H1 (cell line): ENCODE data around the gene NR5A1. TPM values are rescaled to one million over a fixed set of nuclear protein-coding genes. Genes with fewer than 3 reads are reported as not detected.

ENCODE experiments used
- CTCF ChIA-PET: fragments of 300-600 bp; sonication (Branson Sonifier 250); formaldehyde crosslinking; loops from one replicate; lab custom pipeline; 2021; ENCODE audit not compliant: partially characterized antibody; lab: Charles Lee
- POLR2A ChIA-PET: fragments of 300-600 bp; sonication (Branson Sonifier 250); formaldehyde crosslinking; loops from one replicate; lab custom pipeline; 2021; ENCODE audit warnings: inconsistent platforms; ENCODE audit not compliant: partially characterized antibody; lab: Charles Lee
- DNase-seq, 2 experiments: peaks; one replicate each; pipeline versions ENCODE4 v3.0.0 to v3.0.0-alpha.2; 2010 to 2022; ENCODE audit warnings: low spot score in 2 of 2, low read depth in 1 of 2, mixed read lengths in 1 of 2
- FAIRE-seq: peaks from 2 replicates; lab custom pipeline; 2011; peaks lifted over from hg19 to GRCh38; lab: Jason Lieb, UNC
- H2AFZ ChIP-seq: 2 replicates; pipeline ENCODE4 v1.8.1; 2012; ENCODE audit warnings: low read length, inconsistent platforms
- H2AK5ac ChIP-seq: 2 replicates; pipeline ENCODE4 v1.6.1; 2013; ENCODE audit warnings: low read depth, low read length
- H2BK120ac ChIP-seq: replicated peaks from 2 replicates; pipeline ENCODE3; 2013; ENCODE audit warnings: low read depth, low read length, inconsistent platforms
- H2BK12ac ChIP-seq: 2 replicates; pipeline ENCODE4 v1.6.1; 2013; ENCODE audit warnings: low read depth, low read length
- H2BK15ac ChIP-seq: 2 replicates; pipeline ENCODE4 v1.6.1; 2013; ENCODE audit warnings: low read length
- H2BK20ac ChIP-seq: 2 replicates; pipeline ENCODE4 v1.6.1; 2013; ENCODE audit warnings: low read length
- H2BK5ac ChIP-seq: 2 replicates; pipeline ENCODE4 v1.6.1; 2013; ENCODE audit warnings: low read depth, low read length
- H3K14ac ChIP-seq: 2 replicates; pipeline ENCODE4 v1.6.1; 2013; ENCODE audit warnings: inconsistent platforms; ENCODE audit not compliant: insufficient read length
- H3K18ac ChIP-seq: 2 replicates; pipeline ENCODE4 v1.6.1; 2013; ENCODE audit warnings: low read length; ENCODE audit errors: extremely low read depth
- H3K23ac ChIP-seq: 2 replicates; pipeline ENCODE4 v1.6.1; 2013; ENCODE audit warnings: inconsistent platforms; ENCODE audit not compliant: insufficient read length
- H3K23me2 ChIP-seq: 2 replicates; pipeline ENCODE4 v1.6.1; 2013; ENCODE audit warnings: low read depth, low read length
- H3K27ac ChIP-seq: 2 replicates; pipeline ENCODE4 v1.6.1; 2011; ENCODE audit warnings: low read depth, low read length, inconsistent platforms
- H3K27me3 ChIP-seq, 4 experiments: replicated peaks in 1 of 4; 1 replicate in 1 of 4; 2 replicates in 3 of 4; pipeline versions ENCODE4 v1.6.1 to v1.8.1; 2011 to 2013; ENCODE audit warnings: low read length in 3 of 4, mild to moderate bottlenecking in 3 of 4, inconsistent platforms in 2 of 4, mixed read lengths in 2 of 4, moderate library complexity in 1 of 4; ENCODE audit not compliant: control insufficient read depth in 3 of 4, insufficient read depth in 3 of 4; ENCODE audit errors: extremely low read depth in 1 of 4
- H3K36me3 ChIP-seq, 4 experiments: 2 replicates each; pipeline versions ENCODE4 v1.6.1 to v1.8.1; 2011 to 2013; ENCODE audit warnings: mild to moderate bottlenecking in 4 of 4, low read length in 3 of 4, moderate library complexity in 2 of 4, control low read depth in 1 of 4, inconsistent platforms in 1 of 4; ENCODE audit not compliant: insufficient read depth in 4 of 4, control insufficient read depth in 2 of 4
- H3K4ac ChIP-seq: replicated peaks from 2 replicates; pipeline ENCODE3; 2013; ENCODE audit warnings: low read length, low read depth, mixed read lengths, inconsistent platforms; ENCODE audit not compliant: insufficient read length
- H3K4me1 ChIP-seq, 4 experiments: replicated peaks in 1 of 4; 1 replicate in 1 of 4; 2 replicates in 3 of 4; pipeline versions ENCODE4 v1.6.1 to v1.8.1; 2011 to 2013; ENCODE audit warnings: low read length in 3 of 4, inconsistent platforms in 2 of 4, mixed read lengths in 1 of 4; ENCODE audit not compliant: insufficient read depth in 4 of 4, control insufficient read depth in 3 of 4
- H3K4me2 ChIP-seq, 2 experiments: 2 replicates each; pipeline versions ENCODE4 v1.6.1 to v1.8.1; 2011 to 2013; ENCODE audit warnings: low read depth in 2 of 2, low read length in 2 of 2, control low read depth in 1 of 2, inconsistent platforms in 1 of 2, mild to moderate bottlenecking in 1 of 2; ENCODE audit not compliant: insufficient read depth in 1 of 2
- H3K4me3 ChIP-seq, 4 experiments: fragments of 200-600, 300-600 bp in 1 of 4; sonication (generic), shearing (Covaris generic), sonication (Bioruptor Twin) in 1 of 4; 2 replicates each; pipeline versions ENCODE4 v1.5.1 to v1.8.1; 2011 to 2016; ENCODE audit warnings: low read length in 4 of 4, low read depth in 3 of 4, control low read depth in 2 of 4, inconsistent platforms in 2 of 4, mild to moderate bottlenecking in 2 of 4, mixed read lengths in 1 of 4, moderate library complexity in 1 of 4; ENCODE audit not compliant: insufficient read depth in 2 of 4; ENCODE audit errors: extremely low read depth in 1 of 4
- H3K56ac ChIP-seq: replicated peaks from 2 replicates; pipeline ENCODE3; 2013; ENCODE audit warnings: low read depth, mild to moderate bottlenecking, mixed read lengths, low read length, inconsistent platforms; ENCODE audit not compliant: insufficient read length
- H3K79me1 ChIP-seq: 2 replicates; pipeline ENCODE4 v1.6.1; 2013; ENCODE audit warnings: low read depth, low read length, control low read depth
- H3K79me2 ChIP-seq, 2 experiments: 2 replicates each; pipeline versions ENCODE4 v1.6.1 to v1.8.1; 2012 to 2013; ENCODE audit warnings: low read length in 2 of 2, mild to moderate bottlenecking in 2 of 2, inconsistent platforms in 1 of 2; ENCODE audit not compliant: insufficient read depth in 2 of 2, control insufficient read depth in 1 of 2
- H3K9ac ChIP-seq, 4 experiments: replicated peaks in 1 of 4; 1 replicate in 1 of 4; 2 replicates in 3 of 4; pipeline versions ENCODE4 v1.6.1 to v1.8.1; 2011 to 2013; ENCODE audit warnings: low read depth in 3 of 4, low read length in 3 of 4, control low read depth in 2 of 4, mild to moderate bottlenecking in 2 of 4, moderate library complexity in 2 of 4, inconsistent platforms in 1 of 4; ENCODE audit errors: extremely low read depth in 1 of 4
- H3K9me3 ChIP-seq, 2 experiments: 2 replicates each; pipeline versions ENCODE4 v1.6.1 to v1.8.1; 2012 to 2013; ENCODE audit warnings: mild to moderate bottlenecking in 2 of 2, moderate library complexity in 2 of 2, control low read depth in 1 of 2, inconsistent platforms in 1 of 2, low read depth in 1 of 2, low read length in 1 of 2, mixed read lengths in 1 of 2; ENCODE audit not compliant: insufficient read depth in 2 of 2
- H4K20me1 ChIP-seq, 2 experiments: replicated peaks in 1 of 2; 2 replicates each; pipeline versions ENCODE3 to v1.8.1; 2011 to 2013; ENCODE audit warnings: inconsistent platforms in 2 of 2, low read length in 2 of 2, mild to moderate bottlenecking in 1 of 2; ENCODE audit not compliant: insufficient read depth in 2 of 2, control insufficient read depth in 1 of 2
- H4K5ac ChIP-seq: 2 replicates; pipeline ENCODE4 v1.6.1; 2013; ENCODE audit warnings: low read length, low read depth, mixed read lengths, inconsistent platforms; ENCODE audit not compliant: insufficient read length
- H4K8ac ChIP-seq: 2 replicates; pipeline ENCODE4 v1.8.0; 2013; ENCODE audit warnings: mild to moderate bottlenecking, moderate library complexity, low read length, inconsistent platforms; ENCODE audit not compliant: insufficient read depth; ENCODE audit errors: extremely low read depth
- H4K91ac ChIP-seq: replicated peaks from 2 replicates; pipeline ENCODE3; 2013; ENCODE audit warnings: low read length, mixed read lengths, inconsistent platforms; ENCODE audit not compliant: insufficient read length
- BACH1 ChIP-seq: IDR thresholded peaks from 2 replicates; pipeline ENCODE4 v1.6.1; 2012; ENCODE audit warnings: low read length, improper control_type of control experiment
- BRCA1 ChIP-seq: IDR thresholded peaks from 2 replicates; pipeline ENCODE4 v1.6.1; 2012; ENCODE audit warnings: low read depth, low read length, improper control_type of control experiment
- CEBPB ChIP-seq: IDR thresholded peaks from 2 replicates; pipeline ENCODE4 v1.6.1; 2012; ENCODE audit warnings: low read depth, low read length
- FOSL1 ChIP-seq: IDR thresholded peaks from 2 replicates; pipeline ENCODE4 v1.6.1; 2011; ENCODE audit warnings: mild to moderate bottlenecking, low read depth, low read length, moderate library complexity; ENCODE audit not compliant: insufficient read depth
- JUN ChIP-seq: IDR thresholded peaks from 2 replicates; pipeline ENCODE4 v1.6.1; 2011; ENCODE audit warnings: low read depth, mild to moderate bottlenecking, improper control_type of control experiment, low read length
- POLR2AphosphoS5 ChIP-seq: IDR thresholded peaks from 2 replicates; pipeline ENCODE4 v1.6.1; 2011; ENCODE audit warnings: low read depth, low read length
- RAD21 ChIP-seq, 2 experiments: IDR thresholded peaks in 1 of 2; conservative IDR thresholded peaks in 1 of 2; 2 replicates each; pipeline ENCODE4 v1.6.1; 2011; ENCODE audit warnings: low read depth in 2 of 2, low read length in 2 of 2, improper control_type of control experiment in 1 of 2, inconsistent platforms in 1 of 2, mild to moderate bottlenecking in 1 of 2, moderate library complexity in 1 of 2
- SIRT6 ChIP-seq: IDR thresholded peaks from one replicate; pipeline ENCODE4 v1.7.1; 2012; ENCODE audit warnings: low read length, inconsistent platforms
- SP4 ChIP-seq: IDR thresholded peaks from 2 replicates; pipeline ENCODE4 v1.6.1; 2012; ENCODE audit warnings: low read length, inconsistent platforms
- ZNF274 ChIP-seq: IDR thresholded peaks from 2 replicates; pipeline ENCODE4 v1.7.0; 2012; ENCODE audit warnings: low read length, borderline replicate concordance; ENCODE audit errors: extremely low read depth
- WGBS, 2 experiments: shearing (Covaris generic) in 1 of 2; methylation state at CpG; one replicate each; pipeline versions ENCODE4 v1.1.6 to v1.1.7; 2013 to 2015; ENCODE audit warnings: low lambda C conversion rate in 2 of 2, mixed read lengths in 2 of 2, inconsistent platforms in 1 of 2, low coverage in 1 of 2, missing lambda C conversion rate in 1 of 2; ENCODE audit not compliant: insufficient replicate concordance in 2 of 2, insufficient coverage in 1 of 2, insufficient read length in 1 of 2; ENCODE audit errors: extremely low coverage in 1 of 2, missing lambda C conversion rate in 1 of 2; 5-methylcytosine and 5-hydroxymethylcytosine counted together
- polyA plus RNA-seq, 7 experiments: library from polyadenylated mRNA; depleted of rRNA in 3 of 7; stranded (reverse) in 5 of 7; unstranded in 2 of 7; fragments of >200 nt in 5 of 7; fragments of 200-250 nt in 2 of 7; gene quantifications; 1 replicate in 5 of 7; 2 replicates in 1 of 7; 4 replicates in 1 of 7; pipeline versions ENCODE4 v1.2.1 to v1.2.3, GENCODE V29; 2011 to 2013; ENCODE audit warnings: missing spikeins in 2 of 7, mixed read lengths in 2 of 7
- total RNA-seq: library from RNA; stranded (reverse); fragmentation: NEBNext Ultra II Directional; extraction: Animal tissue kit (Norgen Biotek cat#: 25700); gene quantifications from 2 replicates; pipeline ENCODE4 v1.2.1, GENCODE V29; 2021

NR5A1 gene
- total and polyA plus RNA-seq, 2 of the 8 experiments (the other 6 are each of a cell fraction or from before 2014, with no cell fraction given): 0.29 to 0.58 TPM

DNA sequence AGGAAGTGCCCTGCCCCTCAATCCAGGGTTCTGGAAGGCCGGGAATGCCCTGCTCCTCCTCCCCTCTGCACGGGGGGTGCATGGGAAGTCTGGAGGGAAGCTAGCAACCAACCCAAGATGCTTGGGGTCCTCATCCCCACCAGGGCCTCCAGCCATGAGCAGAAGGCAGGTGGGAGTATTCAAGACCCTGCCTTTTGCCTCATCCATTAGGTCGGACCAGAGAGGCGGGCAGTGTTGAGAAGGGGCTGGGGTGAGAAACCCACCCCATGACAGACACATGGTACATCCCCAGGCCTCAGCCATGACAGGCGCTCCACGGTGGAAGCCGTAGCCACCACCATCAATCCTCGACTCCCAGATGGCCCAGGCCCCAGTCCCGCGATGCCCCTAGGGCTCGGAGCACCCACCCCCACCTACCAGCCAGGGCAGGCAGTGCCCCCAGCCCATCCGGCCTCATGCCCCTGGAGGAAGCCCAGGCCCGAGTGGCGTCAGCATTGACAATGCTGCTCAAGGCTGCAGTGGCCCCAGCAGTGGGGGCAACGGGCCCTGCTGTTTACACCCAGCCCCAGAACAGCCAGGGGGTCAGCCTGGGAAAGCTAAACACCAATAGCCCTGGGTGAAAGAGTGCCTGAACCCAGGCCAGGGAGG is 8.6 kb downstream of the NR5A1 start:
- Histone ChIP-seq H4K5ac (no peak overlapping the region), H3K27ac (no peak overlapping the region), H2BK20ac (peak overlapping the region; percentile 72; the same call in 1 of the 2 replicates), H3K23ac (no peak overlapping the region), H3K14ac (no peak overlapping the region), H3K18ac (no peak overlapping the region), H3K79me2 (no peaks in the 10 kb centered on the region), H4K91ac (no peak overlapping the region), H2BK5ac (no peak overlapping the region), H4K8ac (no peak overlapping the region), H3K9me3 (no peaks in the 10 kb centered on the region; a peak in 1 of 4 replicates), H3K9ac (no peak overlapping the region), H3K36me3 (peaks cover 0 to 6% (median 0%) of the 10 kb centered on the region in 4 experiments; a peak in 1 of 8 replicates), H3K23me2 (no peaks in the 10 kb centered on the region; the same call in 1 of the 2 replicates), H4K20me1 (peaks cover 0 to 2% of the 10 kb centered on the region in 2 experiments), H3K4me1 (peaks cover 0 to 7% (median 3%) of the 10 kb centered on the region in 4 experiments; a peak in 4 of 7 replicates), H2AFZ (no peak overlapping the region), H2AK5ac (no peak overlapping the region), H2BK120ac (no peak overlapping the region), H3K56ac (no peak overlapping the region), H3K4me3 (no peak overlapping the region), H3K79me1 (no peaks in the 10 kb centered on the region), H2BK15ac (0 out of 2 replicates have a peak overlapping the region, but pooled peaks have one; percentile 75), H3K4ac (no peak overlapping the region), H3K27me3 (peaks cover 16 to 31% (median 28%) of the 10 kb centered on the region in 4 experiments), H3K4me2 (no peak overlapping the region), H2BK12ac (no peak overlapping the region)
- 80% methylated on average over 10 of the region's 15 CpGs; no CpG with 5 or more reads in 1 of the 2 experiments for WGBS, 2 experiments
- ChIA-PET CTCF (interaction anchor here (0.6 to 2.8 kb wide), 4 partner anchors 10 to 79 kb away, joined by 3 to 8 read pairs (median 4); no protein-coding TSS in a partner anchor), POLR2A (interaction anchor here (3.6 kb wide), 1 partner anchor 12 kb away, joined by 11 read pairs; no protein-coding TSS in a partner anchor)
- DNase-seq (no peak), FAIRE-seq (no peak)
- TF ChIP-seq JUN (no peak), POLR2AphosphoS5 (no peak), ZNF274 (no peak), SIRT6 (no peak), FOSL1 (no peak), CEBPB (no peak), BRCA1 (no peak), SP4 (no peak), BACH1 (no peak), RAD21 (IDR thresholded peaks at IDR 0.05 in 1 of 2, conservative IDR thresholded peaks at IDR 0.05 in 1 of 2; ENCODE audit: low read depth in 2 of 2, low read length in 2 of 2) (no peak)
